HG02678 (cell line): ENCODE measurements around the gene IL22.

ENCODE experiments used
- ATAC-seq: cut with Tn5 transposase; IDR thresholded peaks from one replicate; pipeline ENCODE4 v1.9.1; 2021; ENCODE audit warnings: mild to moderate bottlenecking, moderate library complexity; ENCODE audit not compliant: unreplicated experiment

IL22 gene

GRCh38 chr12:68264857-68265256 lies 11.5 kb upstream of the IL22 start:
- ATAC-seq: no peak

- no peak for ATAC-seq
Measured at GRCh38 chr12:68264158-68264855, 10.9 kb upstream of the IL22 start.

GRCh38 chr12:68263366-68263765 lies 10.0 kb upstream of the IL22 start:
- no peak for ATAC-seq

- no peak for ATAC-seq
Measured at GRCh38 chr12:68261896-68262295, 8.5 kb upstream of the IL22 start.

GRCh38 chr12:68260153-68260552 lies 6.7 kb upstream of the IL22 start:
- ATAC-seq: no peak

- no peak for ATAC-seq
Measured at GRCh38 chr12:68259318-68259940, 6.0 kb upstream of the IL22 start.

GRCh38 chr12:68252077-68252476 lies 1.3 kb downstream of the IL22 start:
- no peak for ATAC-seq

- no peak for ATAC-seq
Measured at GRCh38 chr12:68250454-68250853, 3.0 kb downstream of the IL22 start.

GRCh38 chr12:68247785-68248184 lies 5.6 kb downstream of the IL22 start:
- no peak for ATAC-seq

GRCh38 chr12:68246350-68246749 lies 7.1 kb downstream of the IL22 start:
- ATAC-seq: no peak

GRCh38 chr12:68245180-68246021 lies 8.0 kb downstream of the IL22 start:
- no peak for ATAC-seq

- no peak for ATAC-seq
Measured at GRCh38 chr12:68242777-68243176, 10.6 kb downstream of the IL22 start.

GRCh38 chr12:68240975-68241374 lies 12.4 kb downstream of the IL22 start:
- ATAC-seq: peak; percentile 96

GRCh38 chr12:68240079-68240478 lies 13.3 kb downstream of the IL22 start:
- no peak for ATAC-seq

- no peak for ATAC-seq
Measured at GRCh38 chr12:68239309-68239982, 14.0 kb downstream of the IL22 start.

- no peak for ATAC-seq
Measured at GRCh38 chr12:68237619-68238018, 15.8 kb downstream of the IL22 start.

GRCh38 chr12:68237078-68237477 lies 16.3 kb downstream of the IL22 start:
- no peak for ATAC-seq

GRCh38 chr12:68236421-68237059 lies 16.9 kb downstream of the IL22 start:
- peak; percentile 69 for ATAC-seq

GRCh38 chr12:68235576-68235975 lies 17.8 kb downstream of the IL22 start:
- ATAC-seq: no peak

- ATAC-seq: no peak
Measured at GRCh38 chr12:68234140-68234539, 19.3 kb downstream of the IL22 start.

- no peak for ATAC-seq
Measured at GRCh38 chr12:68233498-68233897, 19.9 kb downstream of the IL22 start.
